GM20000 (cell line): ENCODE data around the gene ERICH6B.

Experiments used
- DNase-seq: peaks from one replicate; pipeline ENCODE4 v3.0.0; 2012; ENCODE audit warnings: low spot score
- CTCF ChIP-seq: IDR thresholded peaks from 2 replicates; pipeline ENCODE4 v1.5.1; 2012; ENCODE audit warnings: mild to moderate bottlenecking, control low read depth; ENCODE audit errors: extremely low read depth, missing control alignments

ERICH6B gene

GRCh38 chr13:45607931-45608330 lies 7.6 kb downstream of the ERICH6B start:
- TF ChIP-seq CTCF = no peak
- DNase-seq = no peak

GRCh38 chr13:45604892-45605291 lies 10.6 kb downstream of the ERICH6B start:
- no peak for DNase-seq
- TF ChIP-seq CTCF = no peak

- DNase-seq = no peak
- TF ChIP-seq CTCF = no peak
Observed at GRCh38 chr13:45603338-45603737, 12.2 kb downstream of the ERICH6B start.

- no peak for TF ChIP-seq CTCF
- DNase-seq = no peak
Observed at GRCh38 chr13:45602183-45603170, 13.1 kb downstream of the ERICH6B start.

GRCh38 chr13:45601680-45602079 lies 13.9 kb downstream of the ERICH6B start:
- no peak for TF ChIP-seq CTCF
- DNase-seq = no peak

- TF ChIP-seq CTCF = no peak
- no peak for DNase-seq
Observed at GRCh38 chr13:45598597-45598996, 16.9 kb downstream of the ERICH6B start.

GRCh38 chr13:45596800-45597475 lies 18.6 kb downstream of the ERICH6B start:
- no peak for TF ChIP-seq CTCF

More at GRCh38 chr13:45596800-45597475, 18.6 kb downstream of the ERICH6B start:
- DNase-seq = no peak
